DOHH2 (cell line): Measurements from ENCODE around the gene IGFL1.

Experiments
- CTCF ChIP-seq: fragments of 200-600 bp; sonication (generic); IDR thresholded peaks from one replicate; pipeline ENCODE4 v1.5.1; 2014; ENCODE audit warnings: antibody characterized with exemption, mild to moderate bottlenecking, low read depth, low read length; ENCODE audit not compliant: poor library complexity, severe bottlenecking
- EZH2phosphoT487 ChIP-seq: fragments of 200-600 bp; sonication (generic); IDR thresholded peaks from 2 replicates; pipeline ENCODE4 v1.6.1; 2017; ENCODE audit warnings: borderline replicate concordance, mild to moderate bottlenecking, antibody characterized with exemption, low read length, moderate library complexity, mixed read lengths

- TF ChIP-seq CTCF = no peak
- no peak for TF ChIP-seq EZH2phosphoT487
These were observed 34.4 kb upstream of the IGFL1 start for GRCh38 chr19:46195104-46195503.
